Neuronal stem cell (in vitro differentiated cells): ENCODE results near the gene CIDEA.

ENCODE experiments used
- DNase-seq: peaks from one replicate; pipeline ENCODE4 v3.0.0-alpha.2; 2013; ENCODE audit warnings: low spot score
- H2AFZ ChIP-seq: one replicate; pipeline ENCODE4 v1.6.1; 2013; ENCODE audit warnings: mild to moderate bottlenecking, low read length, inconsistent platforms
- H2AK5ac ChIP-seq: 2 replicates; pipeline ENCODE4 v1.6.1; 2013; ENCODE audit warnings: low read depth, mild to moderate bottlenecking, inconsistent platforms, low read length, moderate library complexity, mixed read lengths
- H2BK120ac ChIP-seq: 2 replicates; pipeline ENCODE4 v1.6.1; 2013; ENCODE audit warnings: low read depth, mild to moderate bottlenecking, inconsistent platforms, low read length, moderate library complexity, mixed read lengths
- H2BK12ac ChIP-seq: one replicate; pipeline ENCODE4 v1.6.1; 2013; ENCODE audit warnings: low read length, inconsistent platforms
- H2BK15ac ChIP-seq: 2 replicates; pipeline ENCODE4 v1.6.1; 2013; ENCODE audit warnings: mild to moderate bottlenecking, low read length, inconsistent platforms, mixed read lengths
- H2BK5ac ChIP-seq: one replicate; pipeline ENCODE4 v1.6.1; 2013; ENCODE audit warnings: inconsistent platforms, mild to moderate bottlenecking, low read length, moderate library complexity
- H3K14ac ChIP-seq: one replicate; pipeline ENCODE4 v1.6.1; 2013; ENCODE audit warnings: low read length, inconsistent platforms
- H3K18ac ChIP-seq: 2 replicates; pipeline ENCODE4 v1.6.1; 2013; ENCODE audit warnings: low read length, inconsistent platforms
- H3K23ac ChIP-seq: 2 replicates; pipeline ENCODE4 v1.6.1; 2013; ENCODE audit warnings: low read depth, mild to moderate bottlenecking, mixed read lengths, low read length, inconsistent platforms; ENCODE audit not compliant: poor library complexity
- H3K27ac ChIP-seq: replicated peaks from 3 replicates; pipeline ENCODE4 v1.5.1; 2013; ENCODE audit warnings: low read length, inconsistent platforms
- H3K27me3 ChIP-seq, 3 experiments: 2 replicates each; pipeline ENCODE4 v1.6.1; 2013; ENCODE audit warnings: low read length in 3 of 3, mild to moderate bottlenecking in 2 of 3, inconsistent platforms in 1 of 3, low read depth in 1 of 3, mixed read lengths in 1 of 3, moderate library complexity in 1 of 3; ENCODE audit not compliant: control insufficient read depth in 3 of 3, insufficient read depth in 3 of 3
- H3K36me3 ChIP-seq, 2 donors: replicated peaks in 1 of 2; 2 replicates each; pipeline ENCODE4 v1.6.1; 2013; ENCODE audit warnings: low read length in 2 of 2; ENCODE audit not compliant: control insufficient read depth in 2 of 2, insufficient read depth in 2 of 2
- H3K4ac ChIP-seq: 2 replicates; pipeline ENCODE4 v1.6.1; 2013; ENCODE audit warnings: inconsistent platforms, mild to moderate bottlenecking, low read length, moderate library complexity
- H3K4me1 ChIP-seq, 2 donors: 1 replicate in 1 of 2; 2 replicates in 1 of 2; pipeline ENCODE4 v1.6.1; 2013; ENCODE audit warnings: low read length in 2 of 2, low read depth in 1 of 2; ENCODE audit not compliant: control insufficient read depth in 2 of 2, insufficient read depth in 1 of 2
- H3K4me2 ChIP-seq: one replicate; pipeline ENCODE4 v1.6.1; 2013; ENCODE audit warnings: mild to moderate bottlenecking, low read length, inconsistent platforms; ENCODE audit not compliant: insufficient read depth, poor library complexity, severe bottlenecking
- H3K4me3 ChIP-seq, 2 donors: 2 replicates each; pipeline ENCODE4 v1.5.1; 2013; ENCODE audit warnings: low read length in 2 of 2, mild to moderate bottlenecking in 2 of 2, inconsistent platforms in 1 of 2, moderate library complexity in 1 of 2
- H3K79me1 ChIP-seq: one replicate; pipeline ENCODE4 v1.6.1; 2013; ENCODE audit warnings: low read depth, mild to moderate bottlenecking, inconsistent platforms, low read length, moderate library complexity
- H3K9ac ChIP-seq: one replicate; pipeline ENCODE4 v1.6.1; 2013; ENCODE audit warnings: mild to moderate bottlenecking, low read depth, low read length, inconsistent platforms; ENCODE audit not compliant: poor library complexity
- H3K9me3 ChIP-seq, 2 donors: replicated peaks in 1 of 2; 2 replicates each; pipeline versions ENCODE3 to v1.6.1; 2013; ENCODE audit warnings: low read length in 2 of 2, mild to moderate bottlenecking in 2 of 2, inconsistent platforms in 1 of 2, low read depth in 1 of 2, mixed read lengths in 1 of 2, moderate library complexity in 1 of 2; ENCODE audit not compliant: control insufficient read depth in 2 of 2, insufficient read depth in 1 of 2
- H4K8ac ChIP-seq: one replicate; pipeline ENCODE4 v1.6.1; 2013; ENCODE audit warnings: low read depth, mild to moderate bottlenecking, inconsistent platforms, low read length, moderate library complexity
- H4K91ac ChIP-seq: one replicate; pipeline ENCODE4 v1.6.1; 2013; ENCODE audit warnings: low read length, low read depth, mild to moderate bottlenecking, inconsistent platforms; ENCODE audit not compliant: poor library complexity
- WGBS, 2 donors: extraction: QIAGEN DNeasy Blood & Tissue Kit; methylation state at CpG; one replicate each; pipeline ENCODE4 v1.1.7; 2013; ENCODE audit warnings: missing lambda C conversion rate in 2 of 2, mixed read lengths in 1 of 2; ENCODE audit not compliant: insufficient read length in 2 of 2, insufficient replicate concordance in 1 of 2; ENCODE audit errors: extremely low coverage in 2 of 2; 5-methylcytosine and 5-hydroxymethylcytosine counted together

The CIDEA gene

DNA sequence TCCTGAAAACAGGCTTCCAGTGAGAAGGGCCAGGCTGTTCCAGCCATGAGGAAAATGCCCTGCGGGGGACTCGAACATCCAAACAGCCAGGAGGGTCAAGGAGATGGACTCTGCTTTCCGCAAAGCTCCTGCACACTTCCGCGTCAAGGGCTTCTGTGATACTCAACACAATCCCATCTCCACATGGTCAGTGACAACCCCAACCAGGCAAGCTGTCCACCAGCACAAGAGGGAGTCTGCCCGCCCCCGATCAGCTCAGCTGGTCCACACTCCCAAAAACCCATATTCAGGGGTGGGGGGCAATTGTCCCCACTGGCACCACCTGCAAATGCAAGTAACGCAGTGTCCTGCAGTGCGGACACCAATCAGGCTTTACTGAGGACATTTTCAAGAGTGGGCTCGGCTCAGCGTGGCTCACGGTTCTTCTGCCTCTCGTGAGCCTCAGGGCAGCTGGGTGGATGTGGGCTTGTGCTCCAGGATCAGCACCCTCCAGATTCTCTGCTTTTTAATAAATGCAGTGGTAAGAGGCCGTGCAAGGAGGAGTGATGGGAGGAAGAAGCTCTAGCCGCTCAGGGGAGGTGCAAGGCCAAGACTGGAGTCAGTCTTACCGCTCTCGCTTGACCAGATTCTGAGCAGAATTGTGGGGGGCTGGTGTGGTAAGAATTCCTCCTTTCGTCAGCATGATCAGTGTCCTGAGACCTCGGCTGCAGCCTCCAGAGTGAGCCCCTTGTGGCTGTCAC lies 19.5 kb upstream of the CIDEA start:
- no peak for DNase-seq
- H2BK12ac ChIP-seq: no peak overlapping the region
- peaks cover 0 to 13% (median 0%) of the 10 kb centered on the region in 3 experiments for H3K27me3 ChIP-seq
- no peak overlapping the region for H2BK5ac ChIP-seq
- H3K27ac ChIP-seq: no peak overlapping the region
- H3K36me3 ChIP-seq: no peaks in the 10 kb centered on the region
- H3K4me1 ChIP-seq: peaks cover 0 to 3% of the 10 kb centered on the region in 2 donors
- no peak overlapping the region for H3K4me2 ChIP-seq
- peak overlapping the region; percentile 10 for H3K23ac ChIP-seq
- H3K14ac ChIP-seq: no peak overlapping the region
- H3K4ac ChIP-seq: no peak overlapping the region
- no peak overlapping the region for H2AFZ ChIP-seq
- no peak overlapping the region for H2BK120ac ChIP-seq
- no peak overlapping the region for H4K91ac ChIP-seq
- H3K79me1 ChIP-seq: no peaks in the 10 kb centered on the region
- H3K9me3 ChIP-seq: peaks cover 0 to 3% of the 10 kb centered on the region in 2 donors
- no peak overlapping the region for H2BK15ac ChIP-seq
- H3K18ac ChIP-seq: no peak overlapping the region
- no peak overlapping the region for H4K8ac ChIP-seq
- H3K9ac ChIP-seq: no peak overlapping the region
- no peak overlapping the region for H2AK5ac ChIP-seq
- WGBS, 2 donors: no CpG with 5 or more reads among the region's 19 CpGs
- no peak overlapping the region for H3K4me3 ChIP-seq

DNA sequence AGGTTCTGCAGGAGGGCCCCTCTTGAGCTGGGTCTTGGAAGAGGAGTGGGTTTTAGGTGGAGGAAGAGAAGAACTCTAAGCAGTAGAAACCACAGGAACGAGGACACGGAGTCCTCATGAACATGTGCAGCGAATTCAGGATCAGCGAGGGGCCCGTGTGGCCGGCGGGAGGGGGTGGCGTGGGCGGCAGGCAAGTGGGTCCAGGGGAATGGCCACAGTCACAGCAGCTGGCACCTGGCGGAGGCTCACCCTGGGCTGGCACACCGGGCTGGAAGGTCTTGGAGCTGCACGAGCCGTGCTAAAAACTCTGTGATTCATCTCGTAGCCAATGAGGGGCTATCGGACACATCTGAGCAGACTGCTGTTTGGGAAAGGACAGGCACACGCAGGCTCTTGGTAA lies 18.0 kb upstream of the CIDEA start:
- Histone ChIP-seq H3K9me3 (peaks cover 0 to 3% of the 10 kb centered on the region in 2 donors), H3K27ac (no peak overlapping the region), H2AFZ (no peak overlapping the region), H4K91ac (no peak overlapping the region), H3K14ac (no peak overlapping the region), H3K23ac (no peak overlapping the region), H3K4me2 (no peak overlapping the region), H2BK12ac (no peak overlapping the region), H2BK15ac (no peak overlapping the region), H3K4ac (no peak overlapping the region), H3K36me3 (no peaks in the 10 kb centered on the region), H2BK5ac (no peak overlapping the region), H3K79me1 (no peaks in the 10 kb centered on the region), H3K18ac (no peak overlapping the region), H3K4me1 (peaks cover 0 to 3% of the 10 kb centered on the region in 2 donors), H3K9ac (no peak overlapping the region), H2AK5ac (no peak overlapping the region), H2BK120ac (no peak overlapping the region), H3K4me3 (no peak overlapping the region), H4K8ac (no peak overlapping the region), H3K27me3 (peaks cover 0 to 13% (median 0%) of the 10 kb centered on the region in 3 experiments)
- no CpG with 5 or more reads among the region's 16 CpGs for WGBS, 2 donors
- DNase-seq: no peak

DNA sequence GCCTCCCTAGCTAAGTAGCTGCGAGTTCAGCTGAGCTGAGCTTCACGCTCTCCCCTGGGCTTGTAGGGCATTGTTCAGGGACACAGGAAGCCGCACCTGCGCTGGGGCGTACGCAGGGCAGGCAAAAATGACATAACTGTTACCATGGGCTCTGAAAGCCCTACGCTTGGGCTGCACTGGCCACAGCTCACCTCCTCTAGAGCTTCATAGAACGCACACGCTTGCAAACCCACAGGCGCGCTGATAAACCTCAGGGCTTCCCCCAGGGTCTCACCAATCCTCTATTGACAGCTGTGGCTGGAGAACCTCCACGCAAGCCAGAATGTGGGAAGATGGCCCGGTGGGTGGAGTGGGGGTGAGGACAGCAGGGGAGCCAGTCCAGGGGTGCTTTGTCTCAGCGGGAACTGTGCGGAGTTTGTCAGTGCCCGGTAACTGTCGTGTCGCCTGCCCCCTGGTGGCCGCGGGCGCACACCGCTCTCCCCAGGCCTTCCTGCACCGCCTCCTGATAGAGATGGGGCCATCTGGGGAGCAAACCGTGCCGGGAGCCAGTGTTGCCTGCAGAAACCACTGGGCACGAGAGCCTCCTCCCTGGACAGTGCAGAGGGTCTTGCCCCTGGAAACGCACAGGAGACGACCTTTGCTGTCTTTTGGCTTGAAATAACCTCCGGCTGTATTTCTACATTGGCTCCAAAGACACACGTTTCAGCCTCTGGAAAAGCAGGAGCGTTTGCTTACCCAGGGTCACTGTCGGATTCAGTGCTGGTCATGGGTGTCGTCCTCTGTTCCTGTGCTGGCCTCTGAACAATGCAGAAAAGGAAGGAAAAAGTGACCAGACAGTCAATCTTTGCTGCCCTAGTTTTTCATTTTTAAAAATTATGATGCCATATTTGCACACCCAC lies 17.0 kb upstream of the CIDEA start:
- DNase-seq: peak; percentile 64
- H2BK5ac ChIP-seq: no peak overlapping the region
- H3K9me3 ChIP-seq: peaks cover 0 to 3% of the 10 kb centered on the region in 2 donors
- H3K4me3 ChIP-seq: no peak overlapping the region
- H3K9ac ChIP-seq: no peak overlapping the region
- no peak overlapping the region for H2BK15ac ChIP-seq
- peak overlapping the region; percentile 68 for H3K4ac ChIP-seq
- H3K27me3 ChIP-seq: peaks cover 0 to 20% (median 0%) of the 10 kb centered on the region in 3 experiments
- peak overlapping the region; percentile 66 for H3K18ac ChIP-seq
- no peaks in the 10 kb centered on the region for H3K79me1 ChIP-seq
- no peak overlapping the region for H4K8ac ChIP-seq
- peak overlapping the region; percentile 84 for H2AFZ ChIP-seq
- H2BK12ac ChIP-seq: no peak overlapping the region
- H3K36me3 ChIP-seq: no peaks in the 10 kb centered on the region
- no peak overlapping the region for H3K23ac ChIP-seq
- H3K14ac ChIP-seq: no peak overlapping the region
- no peak overlapping the region for H2AK5ac ChIP-seq
- H3K4me2 ChIP-seq: no peak overlapping the region
- H3K27ac ChIP-seq: no peak overlapping the region
- peaks cover 0 to 3% of the 10 kb centered on the region in 2 donors for H3K4me1 ChIP-seq
- H4K91ac ChIP-seq: no peak overlapping the region
- no CpG with 5 or more reads among the region's 33 CpGs for WGBS, 2 donors
- H2BK120ac ChIP-seq: no peak overlapping the region

DNA sequence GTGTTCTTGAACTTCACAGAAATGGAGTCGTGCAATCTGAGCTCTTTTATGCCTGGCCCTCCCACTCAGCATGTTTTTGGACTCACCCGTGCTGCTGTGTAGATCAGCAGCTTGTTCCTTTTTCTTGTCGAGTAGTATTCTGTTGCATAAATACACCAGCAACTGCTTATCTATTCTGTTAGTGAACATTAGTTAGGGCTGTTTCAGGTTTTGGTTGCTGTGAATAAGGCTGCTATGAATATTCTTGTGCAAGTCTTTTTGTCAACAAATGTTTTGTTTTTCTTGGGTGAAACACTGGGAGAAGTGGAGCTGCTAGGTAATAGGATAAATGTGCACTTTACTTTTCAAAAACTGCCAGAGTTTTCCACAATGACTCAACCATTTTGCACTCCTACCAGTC lies 15.3 kb upstream of the CIDEA start:
- Histone ChIP-seq H2BK120ac (no peak overlapping the region), H2AK5ac (no peak overlapping the region), H3K9me3 (peaks cover 0 to 3% of the 10 kb centered on the region in 2 donors), H3K36me3 (no peaks in the 10 kb centered on the region), H3K4me3 (no peak overlapping the region), H3K27ac (no peak overlapping the region), H3K4me1 (peaks cover 0 to 3% of the 10 kb centered on the region in 2 donors), H2BK12ac (no peak overlapping the region), H3K4me2 (no peak overlapping the region), H3K18ac (no peak overlapping the region), H2BK15ac (no peak overlapping the region), H2AFZ (no peak overlapping the region), H3K9ac (no peak overlapping the region), H4K8ac (no peak overlapping the region), H3K14ac (no peak overlapping the region), H4K91ac (no peak overlapping the region), H3K4ac (no peak overlapping the region), H2BK5ac (no peak overlapping the region), H3K27me3 (peaks cover 0 to 20% (median 0%) of the 10 kb centered on the region in 3 experiments), H3K23ac (no peak overlapping the region), H3K79me1 (no peaks in the 10 kb centered on the region)
- no peak for DNase-seq
- no CpG with 5 or more reads among the region's 3 CpGs for WGBS, 2 donors
